Uterus (tissue), 4 donors: ENCODE measurements around the gene GPATCH8. TPM values are rescaled to one million over a fixed set of nuclear protein-coding genes. Genes with fewer than 3 reads are reported as not detected.

Experiments used
- DNase-seq, 2 donors: peaks; one replicate each; pipeline ENCODE4 v3.0.0-alpha.2; 2019 to 2020
- H3K27ac ChIP-seq, 2 donors: fragments of 200-600 bp; sonication (generic); 1 replicate in 1 of 2; 2 replicates in 1 of 2; pipeline ENCODE4 v1.5.1; 2016 to 2018
- H3K27me3 ChIP-seq, 2 donors: fragments of 200-600 bp; sonication (generic); one replicate each; pipeline ENCODE4 v1.5.1; 2018 to 2019; ENCODE audit warnings: control low read depth in 1 of 2
- H3K36me3 ChIP-seq, 2 donors: fragments of 200-600 bp; sonication (generic); one replicate each; pipeline ENCODE4 v1.5.1; 2019; ENCODE audit warnings: control low read depth in 1 of 2
- H3K4me1 ChIP-seq, 2 donors: fragments of 200-600 bp; sonication (generic); one replicate each; pipeline ENCODE4 v1.5.1; 2018 to 2019; ENCODE audit warnings: control low read depth in 1 of 2
- H3K4me3 ChIP-seq, 2 donors: fragments of 200-600 bp; sonication (generic); 1 replicate in 1 of 2; 2 replicates in 1 of 2; pipeline ENCODE4 v1.5.1; 2018 to 2019; ENCODE audit warnings: mild to moderate bottlenecking in 1 of 2
- H3K9me3 ChIP-seq, 2 donors: fragments of 200-600 bp; sonication (generic); one replicate each; pipeline ENCODE4 v1.5.1; 2019; ENCODE audit warnings: control low read depth in 1 of 2
- CTCF ChIP-seq, 4 experiments: fragments of 200-600 bp in 2 of 4; fragments of 450-650 bp in 2 of 4; sonication (generic) in 2 of 4; IDR thresholded peaks; one replicate each; pipeline ENCODE4 v1.5.1; 2016 to 2019; ENCODE audit warnings: antibody characterized with exemption in 4 of 4, mild to moderate bottlenecking in 2 of 4, moderate library complexity in 1 of 4
- POLR2A ChIP-seq, 2 donors: fragments of 450-650 bp; IDR thresholded peaks; one replicate each; pipeline ENCODE4 v1.6.1; 2016; ENCODE audit warnings: antibody characterized with exemption in 2 of 2, mild to moderate bottlenecking in 1 of 2, moderate library complexity in 1 of 2
- intact Hi-C: fragments of 100-400 bp; cut with DNase I; formaldehyde crosslinking; loops from one replicate; pipeline ENCODE4 v1.15.1; 2023; ENCODE audit warnings: low total_unique reads
- total RNA-seq, 4 donors: library from RNA; depleted of rRNA in 3 of 4; stranded (reverse); fragments of >200 nt in 3 of 4; gene quantifications; one replicate each; pipeline versions ENCODE4 v1.1.0 to v1.2.4, GENCODE V29; 2014 to 2023
- donor health status: DM: yes; HTN: yes; CAD: no.

The GPATCH8 gene
- total RNA-seq, 4 donors from 2014 or later: 26.9 to 90.0 (median 77.8) TPM

GRCh38 chr17:44384823-44385286 is 118.4 kb downstream of the GPATCH8 start:
- H3K36me3 ChIP-seq: no peaks in the 10 kb centered on the region
- H3K27me3 ChIP-seq: no peaks in the 10 kb centered on the region
- no peak for TF ChIP-seq POLR2A (IDR thresholded peaks at IDR 0.05)
- TF ChIP-seq CTCF (IDR thresholded peaks at IDR 0.05): no peak
- DNase-seq: no peak
- H3K9me3 ChIP-seq: no peaks in the 10 kb centered on the region
- H3K4me3 ChIP-seq: peak overlapping the region; percentile 35 to 45
- H3K27ac ChIP-seq: peak overlapping the region in 1 of 2 donors; percentile 34
- no peaks in the 10 kb centered on the region for H3K4me1 ChIP-seq
- intact Hi-C loops: no loop called here

GRCh38 chr17:44384281-44384822 is 118.9 kb downstream of the GPATCH8 start:
- intact Hi-C loops: no loop called here
- Histone ChIP-seq H3K27me3 (no peaks in the 10 kb centered on the region), H3K4me1 (no peaks in the 10 kb centered on the region), H3K36me3 (no peaks in the 10 kb centered on the region), H3K4me3 (peak overlapping the region in 1 of 2 donors; percentile 45), H3K27ac (no peak overlapping the region), H3K9me3 (no peaks in the 10 kb centered on the region)
- TF ChIP-seq CTCF (IDR thresholded peaks at IDR 0.05) (no peak), POLR2A (IDR thresholded peaks at IDR 0.05) (no peak)
- DNase-seq: no peak

- H3K4me1 ChIP-seq: no peaks in the 10 kb centered on the region
- no peaks in the 10 kb centered on the region for H3K9me3 ChIP-seq
- H3K27ac ChIP-seq: no peak overlapping the region
Observed at GRCh38 chr17:44383861-44384260, 119.3 kb downstream of the GPATCH8 start.

GRCh38 chr17:44383363-44383762 is 119.8 kb downstream of the GPATCH8 start:
- H3K27ac ChIP-seq: no peak overlapping the region
- no peaks in the 10 kb centered on the region for H3K27me3 ChIP-seq
- H3K9me3 ChIP-seq: no peaks in the 10 kb centered on the region
- H3K4me3 ChIP-seq: no peak overlapping the region
- H3K4me1 ChIP-seq: no peaks in the 10 kb centered on the region
- DNase-seq: no peak
- no peaks in the 10 kb centered on the region for H3K36me3 ChIP-seq
- no peak for TF ChIP-seq CTCF (IDR thresholded peaks at IDR 0.05)
- no peak for TF ChIP-seq POLR2A (IDR thresholded peaks at IDR 0.05)
- intact Hi-C loops: no loop called here

More at GRCh38 chr17:44383861-44384260, 119.3 kb downstream of the GPATCH8 start:
- Histone ChIP-seq H3K27me3 (no peaks in the 10 kb centered on the region), H3K4me3 (no peak overlapping the region), H3K36me3 (no peaks in the 10 kb centered on the region)
- TF ChIP-seq POLR2A (IDR thresholded peaks at IDR 0.05) (no peak), CTCF (IDR thresholded peaks at IDR 0.05) (no peak)
- intact Hi-C loops: no loop called here
- no peak for DNase-seq

GRCh38 chr17:44382917-44383316 is 120.3 kb downstream of the GPATCH8 start:
- intact Hi-C loops: no loop called here
- no peaks in the 10 kb centered on the region for H3K27me3 ChIP-seq
- no peak overlapping the region for H3K27ac ChIP-seq
- no peak overlapping the region for H3K4me3 ChIP-seq
- DNase-seq: no peak
- H3K9me3 ChIP-seq: no peaks in the 10 kb centered on the region
- no peak for TF ChIP-seq POLR2A (IDR thresholded peaks at IDR 0.05)
- no peak for TF ChIP-seq CTCF (IDR thresholded peaks at IDR 0.05)
- H3K4me1 ChIP-seq: no peaks in the 10 kb centered on the region
- H3K36me3 ChIP-seq: no peaks in the 10 kb centered on the region
